ENCODE results near the gene MICAL3.

MICAL3 gene

DNA sequence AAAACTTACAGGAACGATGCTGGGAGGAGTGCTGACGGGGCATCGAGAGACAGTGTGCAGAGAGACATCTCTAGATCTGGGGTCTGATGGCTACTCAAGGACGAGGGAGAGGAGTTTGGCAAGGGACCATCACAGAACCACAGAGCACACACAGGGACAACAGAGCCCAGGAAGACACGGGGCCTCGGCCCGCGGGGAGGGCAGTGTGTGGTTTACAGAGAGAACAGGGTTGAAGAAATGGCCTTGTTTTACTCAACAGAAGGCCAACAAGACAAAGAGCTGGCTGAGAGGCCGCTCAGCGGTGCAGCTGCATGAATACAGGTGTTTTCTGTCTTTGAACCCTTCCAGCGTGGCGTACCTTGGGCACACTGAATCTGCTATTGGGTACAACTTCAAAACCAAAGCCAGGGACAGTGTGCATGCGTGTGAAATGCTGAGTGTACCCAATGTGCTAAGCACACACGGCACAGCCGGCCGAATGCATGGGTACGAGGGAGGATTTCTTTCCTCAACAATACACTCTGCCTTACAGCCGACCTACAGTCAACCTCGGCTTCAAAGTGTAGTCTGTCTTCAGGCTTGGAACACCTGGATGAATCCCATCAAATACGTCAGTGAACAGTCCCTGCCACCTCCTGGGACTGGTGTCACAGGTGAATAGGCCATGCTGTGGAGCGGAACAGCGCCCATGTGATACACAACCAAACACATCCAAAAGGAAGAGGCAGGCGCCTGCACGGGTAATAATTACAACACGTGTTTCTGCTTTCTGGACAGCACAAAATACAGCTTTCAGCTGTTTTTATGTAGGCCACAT lies 229.4 kb downstream of the MICAL3 start:
- Histone ChIP-seq H3K27me3 (ENCODE audit: insufficient read depth, poor library complexity, severe bottlenecking) (no peaks in the 10 kb centered on the region), H3K36me3 (ENCODE audit: low read depth) (peaks cover 2% of the 10 kb centered on the region; the same call in 1 of the 2 replicates), H3K9me3 (ENCODE audit: severe bottlenecking) (no peaks in the 10 kb centered on the region), H3K4me3 (ENCODE audit: severe bottlenecking) (no peak overlapping the region), H3K4me1 (ENCODE audit: insufficient read depth, poor library complexity, severe bottlenecking) (no peaks in the 10 kb centered on the region), H3K27ac (ENCODE audit: poor library complexity, severe bottlenecking) (no peak overlapping the region)
- TF ChIP-seq, protein P1, sequence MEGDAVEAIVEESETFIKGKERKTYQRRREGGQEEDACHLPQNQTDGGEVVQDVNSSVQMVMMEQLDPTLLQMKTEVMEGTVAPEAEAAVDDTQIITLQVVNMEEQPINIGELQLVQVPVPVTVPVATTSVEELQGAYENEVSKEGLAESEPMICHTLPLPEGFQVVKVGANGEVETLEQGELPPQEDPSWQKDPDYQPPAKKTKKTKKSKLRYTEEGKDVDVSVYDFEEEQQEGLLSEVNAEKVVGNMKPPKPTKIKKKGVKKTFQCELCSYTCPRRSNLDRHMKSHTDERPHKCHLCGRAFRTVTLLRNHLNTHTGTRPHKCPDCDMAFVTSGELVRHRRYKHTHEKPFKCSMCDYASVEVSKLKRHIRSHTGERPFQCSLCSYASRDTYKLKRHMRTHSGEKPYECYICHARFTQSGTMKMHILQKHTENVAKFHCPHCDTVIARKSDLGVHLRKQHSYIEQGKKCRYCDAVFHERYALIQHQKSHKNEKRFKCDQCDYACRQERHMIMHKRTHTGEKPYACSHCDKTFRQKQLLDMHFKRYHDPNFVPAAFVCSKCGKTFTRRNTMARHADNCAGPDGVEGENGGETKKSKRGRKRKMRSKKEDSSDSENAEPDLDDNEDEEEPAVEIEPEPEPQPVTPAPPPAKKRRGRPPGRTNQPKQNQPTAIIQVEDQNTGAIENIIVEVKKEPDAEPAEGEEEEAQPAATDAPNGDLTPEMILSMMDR (IDR thresholded peaks at IDR 0.05; ENCODE audit: poor library complexity, severe bottlenecking) = no peak
- ATAC-seq (ENCODE audit: low read depth) (no peak), DNase-seq (ENCODE audit: low spot score) (no peak)

DNA sequence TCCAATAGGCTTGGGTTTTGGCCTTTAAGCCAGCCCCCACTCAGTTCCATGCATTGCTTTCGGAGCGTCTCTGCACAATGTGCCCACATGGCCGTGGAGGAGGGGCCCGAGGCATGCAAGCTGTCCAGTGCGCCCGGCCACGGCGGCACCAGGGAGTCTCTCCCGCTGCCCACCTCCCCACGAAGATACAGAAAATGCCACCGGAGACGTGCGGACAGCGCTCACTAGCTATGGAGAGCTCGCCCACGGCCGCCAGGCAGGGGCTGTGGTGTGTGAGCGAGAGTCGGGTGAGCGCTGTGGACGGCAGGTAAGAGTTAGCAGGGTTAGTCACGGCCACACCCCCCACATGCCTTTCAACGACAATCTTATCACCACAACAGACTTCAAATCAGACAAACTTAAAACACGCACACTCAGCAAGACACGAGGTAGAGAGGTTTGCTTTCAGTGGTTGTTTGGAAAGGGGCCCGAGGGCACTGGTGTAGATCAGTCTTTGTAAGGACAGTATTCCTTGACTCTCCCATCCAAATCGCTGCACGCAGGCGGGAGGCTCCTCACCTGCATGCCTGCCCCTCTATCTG lies 231.4 kb downstream of the MICAL3 start:
- no peak for DNase-seq (ENCODE audit: low spot score)
- no peak for ATAC-seq (ENCODE audit: low read depth)
- Histone ChIP-seq H3K4me1 (ENCODE audit: insufficient read depth, poor library complexity, severe bottlenecking) (no peaks in the 10 kb centered on the region), H3K9me3 (ENCODE audit: severe bottlenecking) (no peaks in the 10 kb centered on the region), H3K27ac (ENCODE audit: poor library complexity, severe bottlenecking) (no peak overlapping the region), H3K4me3 (ENCODE audit: severe bottlenecking) (no peak overlapping the region), H3K36me3 (ENCODE audit: low read depth) (peaks cover 4% of the 10 kb centered on the region; the same call in 1 of the 2 replicates), H3K27me3 (ENCODE audit: insufficient read depth, poor library complexity, severe bottlenecking) (no peaks in the 10 kb centered on the region)
- TF ChIP-seq, protein P1 (IDR thresholded peaks at IDR 0.05; ENCODE audit: poor library complexity, severe bottlenecking) = no peak

DNA sequence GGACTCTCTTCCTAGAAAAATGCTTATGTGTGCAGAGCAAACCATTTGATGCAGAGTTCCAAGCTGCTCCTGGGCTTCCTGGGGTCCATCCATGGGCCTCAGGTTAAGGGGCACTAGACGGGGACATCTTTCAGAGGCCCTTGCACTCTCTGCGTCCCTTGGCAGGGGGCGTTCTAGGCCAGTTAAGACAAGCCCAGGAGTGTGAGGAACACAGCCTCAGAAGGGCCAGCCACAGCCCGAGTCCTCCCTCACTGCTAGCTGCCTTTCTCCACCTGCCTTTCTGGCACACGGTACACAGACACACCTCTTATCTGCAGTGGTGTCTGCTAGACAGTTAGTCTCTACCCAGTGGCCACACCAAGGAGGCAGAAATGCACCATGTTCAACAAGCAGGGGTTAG lies 232.1 kb downstream of the MICAL3 start:
- no peak for DNase-seq (ENCODE audit: low spot score)
- no peak for ATAC-seq (ENCODE audit: low read depth)
- no peak overlapping the region for H3K4me3 ChIP-seq (ENCODE audit: severe bottlenecking)
- H3K36me3 ChIP-seq (ENCODE audit: low read depth) = peaks cover 4% of the 10 kb centered on the region; the same call in 1 of the 2 replicates
- no peaks in the 10 kb centered on the region for H3K9me3 ChIP-seq (ENCODE audit: severe bottlenecking)
- no peaks in the 10 kb centered on the region for H3K27me3 ChIP-seq (ENCODE audit: insufficient read depth, poor library complexity, severe bottlenecking)
- H3K4me1 ChIP-seq (ENCODE audit: insufficient read depth, poor library complexity, severe bottlenecking) = no peaks in the 10 kb centered on the region
- TF ChIP-seq, protein P1 (IDR thresholded peaks at IDR 0.05; ENCODE audit: poor library complexity, severe bottlenecking) = no peak
- H3K27ac ChIP-seq (ENCODE audit: poor library complexity, severe bottlenecking) = no peak overlapping the region

DNA sequence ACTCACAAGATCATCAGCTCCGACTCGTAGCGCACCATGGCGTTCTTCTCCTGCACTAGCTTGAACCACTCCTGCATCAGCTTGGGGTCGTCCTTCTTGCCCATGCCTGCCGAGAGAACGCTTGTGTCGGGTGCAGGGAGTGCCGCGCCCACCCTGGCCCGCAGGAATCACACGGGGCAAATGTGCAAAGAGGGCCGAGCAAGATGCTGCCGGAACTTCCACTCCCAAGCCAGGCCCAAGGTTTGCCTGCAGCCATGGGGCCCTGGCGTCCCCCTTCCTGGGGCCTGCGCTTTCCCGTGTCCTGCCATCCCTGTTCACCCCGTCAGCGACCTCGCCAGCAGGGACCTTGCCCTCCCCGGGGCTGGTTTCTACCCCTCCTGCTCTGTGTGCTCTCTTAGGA lies 233.2 kb downstream of the MICAL3 start:
- Histone ChIP-seq H3K27ac (ENCODE audit: poor library complexity, severe bottlenecking) (no peak overlapping the region), H3K9me3 (ENCODE audit: severe bottlenecking) (no peaks in the 10 kb centered on the region), H3K27me3 (ENCODE audit: insufficient read depth, poor library complexity, severe bottlenecking) (no peaks in the 10 kb centered on the region), H3K4me1 (ENCODE audit: insufficient read depth, poor library complexity, severe bottlenecking) (no peaks in the 10 kb centered on the region), H3K4me3 (ENCODE audit: severe bottlenecking) (no peak overlapping the region), H3K36me3 (ENCODE audit: low read depth) (peaks cover 4% of the 10 kb centered on the region; the same call in 1 of the 2 replicates)
- TF ChIP-seq, protein P1 (IDR thresholded peaks at IDR 0.05; ENCODE audit: poor library complexity, severe bottlenecking) = no peak
- ATAC-seq (ENCODE audit: low read depth) (no peak), DNase-seq (ENCODE audit: low spot score) (no peak)
